GM19099 (cell line): Measurements from ENCODE around the gene SLC25A51.

ENCODE experiments used
- POLR2A ChIP-seq: IDR thresholded peaks from 3 replicates; pipeline ENCODE4 v1.6.1; 2011; ENCODE audit warnings: low read depth; ENCODE audit not compliant: insufficient read length; ENCODE audit errors: extremely low read depth

Gene SLC25A51

GRCh38 chr9:37859043-37859442 lies 44.9 kb downstream of the SLC25A51 start:
- TF ChIP-seq POLR2A, result no peak

GRCh38 chr9:37856551-37856950 lies 47.4 kb downstream of the SLC25A51 start:
- no peak for TF ChIP-seq POLR2A

- TF ChIP-seq POLR2A, result no peak
Measured at GRCh38 chr9:37852222-37852621, 51.7 kb downstream of the SLC25A51 start.

- no peak for TF ChIP-seq POLR2A
Measured at GRCh38 chr9:37840560-37841194, 63.2 kb downstream of the SLC25A51 start.

- no peak for TF ChIP-seq POLR2A
Measured at GRCh38 chr9:37839496-37840461, 64.1 kb downstream of the SLC25A51 start.
